ENCODE data around the gene CTNNBL1. TPM values are rescaled to one million over a fixed set of nuclear protein-coding genes. Genes with fewer than 3 reads are reported as not detected.

Gene CTNNBL1
- total and polyA plus RNA-seq, 2 of the 4 experiments (the other 2 are of a cell fraction), result 29.9 to 34.1 TPM

GRCh38 chr20:37801921-37802320 is 108.1 kb downstream of the CTNNBL1 start:
- POLR2A ChIA-PET (ENCODE audit: unreplicated experiment), result no interaction called here
- H2BK120ac ChIP-seq (ENCODE audit: low read depth, low read length), result no peak overlapping the region

More at GRCh38 chr20:37801921-37802320, 108.1 kb downstream of the CTNNBL1 start:
- no peak for ATAC-seq (ENCODE audit: low read depth)
- CTCF ChIA-PET, result no interaction called here
- Histone ChIP-seq H4K5ac (ENCODE audit: low read depth, low read length) (no peak overlapping the region), H3K4me3 (ENCODE audit: insufficient read depth, low read depth, low read length) (no peak overlapping the region), H3K36me3 (ENCODE audit: control insufficient read depth, insufficient read depth, low read length) (peaks cover 23% of the 10 kb centered on the region), H3K4me1 (ENCODE audit: control insufficient read depth, insufficient read depth, low read length) (no peaks in the 10 kb centered on the region; the same call in 1 of the 2 replicates), H2BK20ac (ENCODE audit: low read depth, low read length) (no peak overlapping the region), H2AK9ac (replicated peaks; ENCODE audit: low read depth, low read length, poor library complexity) (no peak overlapping the region), H3K18ac (ENCODE audit: low read depth, low read length) (no peak overlapping the region), H3K9ac (ENCODE audit: low read depth, low read length) (no peak overlapping the region), H3K4ac (ENCODE audit: low read depth, low read length) (no peak overlapping the region), H3K9me1 (ENCODE audit: insufficient read depth, low read length) (peaks cover 26% of the 10 kb centered on the region), H4K20me1 (ENCODE audit: insufficient read depth, low read length) (peaks cover 5% of the 10 kb centered on the region; the same call in 1 of the 2 replicates), H2AK5ac (ENCODE audit: low read depth, low read length) (no peak overlapping the region), H2AFZ (replicated peaks; ENCODE audit: low read length, poor library complexity) (no peak overlapping the region), H3K9me3 (ENCODE audit: control insufficient read depth, insufficient read depth, low read length) (no peaks in the 10 kb centered on the region), H4K91ac (ENCODE audit: insufficient read depth, low read depth, low read length) (no peak overlapping the region), H3K27me3 (ENCODE audit: control insufficient read depth, insufficient read depth, low read length) (no peaks in the 10 kb centered on the region), H3K14ac (replicated peaks; ENCODE audit: low read depth, low read length) (no peak overlapping the region), H3K79me1 (ENCODE audit: low read depth in 1 of 2, low read length in 2 of 2) (peaks cover 3 to 13% of the 10 kb centered on the region in 2 experiments; a peak in 3 of 4 replicates), H3K4me2 (ENCODE audit: low read depth, low read length) (no peak overlapping the region), H2BK15ac (ENCODE audit: low read depth, low read length) (no peak overlapping the region), H2BK5ac (ENCODE audit: low read depth, low read length, poor library complexity, severe bottlenecking) (no peak overlapping the region), H4K8ac (ENCODE audit: low read depth in 2 of 2, low read length in 2 of 2) (no peak overlapping the region), H3K56ac (ENCODE audit: extremely low read depth, insufficient read depth, low read length) (no peak overlapping the region), H3K23ac (ENCODE audit: low read depth, low read length) (no peak overlapping the region), H3K27ac (ENCODE audit: insufficient read depth, low read length) (no peak overlapping the region)
- no CpG with 5 or more reads among the region's 2 CpGs for WGBS, 2 experiments (ENCODE audit: extremely low coverage in 2 of 2, insufficient read length in 1 of 2)
- no peak for TF ChIP-seq POLR2A (IDR thresholded peaks at IDR 0.05; ENCODE audit: low read depth, low read length)
- no peak for TF ChIP-seq MAFK (IDR thresholded peaks at IDR 0.05; ENCODE audit: low read depth, low read length)
- TF ChIP-seq FOS (IDR thresholded peaks at IDR 0.05; ENCODE audit: low read depth, low read length), result no peak
- no peak for TF ChIP-seq RCOR1 (IDR thresholded peaks at IDR 0.05; ENCODE audit: insufficient replicate concordance, low read length)
- TF ChIP-seq RFX5 (IDR thresholded peaks at IDR 0.05; ENCODE audit: low read depth, low read length), result no peak
- no peak for TF ChIP-seq SMC3 (IDR thresholded peaks at IDR 0.05; ENCODE audit: low read depth, low read length)
- TF ChIP-seq CHD1 (IDR thresholded peaks at IDR 0.05; ENCODE audit: low read depth, low read length), result no peak
- no peak for TF ChIP-seq USF2 (IDR thresholded peaks at IDR 0.05; ENCODE audit: low read depth, low read length)
- intact Hi-C loops (cut with micrococcal nuclease) (no loop called here), dilution Hi-C loops (cut with HindIII; ENCODE audit: low sequenced_read_pairs, unreplicated experiment) (no loop called here), in situ Hi-C loops (cut with MboI; ENCODE audit: low sequenced_read_pairs) (no loop called here)
- no peak for DNase-seq
- no TSS peak for BruUV-seq (replicated peaks)
